H1 (cell line): Measurements from ENCODE around the gene SUOX. TPM values are rescaled to one million over a fixed set of nuclear protein-coding genes. Genes with fewer than 3 reads are reported as not detected.

Experiments used
- CTCF ChIA-PET: fragments of 300-600 bp; sonication (Branson Sonifier 250); formaldehyde crosslinking; loops from one replicate; lab custom pipeline; 2021; ENCODE audit not compliant: partially characterized antibody; lab: Charles Lee
- POLR2A ChIA-PET: fragments of 300-600 bp; sonication (Branson Sonifier 250); formaldehyde crosslinking; loops from one replicate; lab custom pipeline; 2021; ENCODE audit warnings: inconsistent platforms; ENCODE audit not compliant: partially characterized antibody; lab: Charles Lee
- DNase-seq, 2 experiments: peaks; one replicate each; pipeline versions ENCODE4 v3.0.0 to v3.0.0-alpha.2; 2010 to 2022; ENCODE audit warnings: low spot score in 2 of 2, low read depth in 1 of 2, mixed read lengths in 1 of 2
- FAIRE-seq: peaks from 2 replicates; lab custom pipeline; 2011; peaks lifted over from hg19 to GRCh38; lab: Jason Lieb, UNC
- H2AFZ ChIP-seq: 2 replicates; pipeline ENCODE4 v1.8.1; 2012; ENCODE audit warnings: low read length, inconsistent platforms
- H2AK5ac ChIP-seq: 2 replicates; pipeline ENCODE4 v1.6.1; 2013; ENCODE audit warnings: low read depth, low read length
- H2BK120ac ChIP-seq: replicated peaks from 2 replicates; pipeline ENCODE3; 2013; ENCODE audit warnings: low read depth, low read length, inconsistent platforms
- H2BK12ac ChIP-seq: 2 replicates; pipeline ENCODE4 v1.6.1; 2013; ENCODE audit warnings: low read depth, low read length
- H2BK15ac ChIP-seq: 2 replicates; pipeline ENCODE4 v1.6.1; 2013; ENCODE audit warnings: low read length
- H2BK20ac ChIP-seq: 2 replicates; pipeline ENCODE4 v1.6.1; 2013; ENCODE audit warnings: low read length
- H2BK5ac ChIP-seq: 2 replicates; pipeline ENCODE4 v1.6.1; 2013; ENCODE audit warnings: low read depth, low read length
- H3K14ac ChIP-seq: 2 replicates; pipeline ENCODE4 v1.6.1; 2013; ENCODE audit warnings: inconsistent platforms; ENCODE audit not compliant: insufficient read length
- H3K18ac ChIP-seq: 2 replicates; pipeline ENCODE4 v1.6.1; 2013; ENCODE audit warnings: low read length; ENCODE audit errors: extremely low read depth
- H3K23ac ChIP-seq: 2 replicates; pipeline ENCODE4 v1.6.1; 2013; ENCODE audit warnings: inconsistent platforms; ENCODE audit not compliant: insufficient read length
- H3K23me2 ChIP-seq: 2 replicates; pipeline ENCODE4 v1.6.1; 2013; ENCODE audit warnings: low read depth, low read length
- H3K27ac ChIP-seq: 2 replicates; pipeline ENCODE4 v1.6.1; 2011; ENCODE audit warnings: low read depth, low read length, inconsistent platforms
- H3K27me3 ChIP-seq, 4 experiments: replicated peaks in 1 of 4; 1 replicate in 1 of 4; 2 replicates in 3 of 4; pipeline versions ENCODE4 v1.6.1 to v1.8.1; 2011 to 2013; ENCODE audit warnings: low read length in 3 of 4, mild to moderate bottlenecking in 3 of 4, inconsistent platforms in 2 of 4, mixed read lengths in 2 of 4, moderate library complexity in 1 of 4; ENCODE audit not compliant: control insufficient read depth in 3 of 4, insufficient read depth in 3 of 4; ENCODE audit errors: extremely low read depth in 1 of 4
- H3K36me3 ChIP-seq, 4 experiments: 2 replicates each; pipeline versions ENCODE4 v1.6.1 to v1.8.1; 2011 to 2013; ENCODE audit warnings: mild to moderate bottlenecking in 4 of 4, low read length in 3 of 4, moderate library complexity in 2 of 4, control low read depth in 1 of 4, inconsistent platforms in 1 of 4; ENCODE audit not compliant: insufficient read depth in 4 of 4, control insufficient read depth in 2 of 4
- H3K4ac ChIP-seq: replicated peaks from 2 replicates; pipeline ENCODE3; 2013; ENCODE audit warnings: low read length, low read depth, mixed read lengths, inconsistent platforms; ENCODE audit not compliant: insufficient read length
- H3K4me1 ChIP-seq, 4 experiments: replicated peaks in 1 of 4; 1 replicate in 1 of 4; 2 replicates in 3 of 4; pipeline versions ENCODE4 v1.6.1 to v1.8.1; 2011 to 2013; ENCODE audit warnings: low read length in 3 of 4, inconsistent platforms in 2 of 4, mixed read lengths in 1 of 4; ENCODE audit not compliant: insufficient read depth in 4 of 4, control insufficient read depth in 3 of 4
- H3K4me2 ChIP-seq, 2 experiments: 2 replicates each; pipeline versions ENCODE4 v1.6.1 to v1.8.1; 2011 to 2013; ENCODE audit warnings: low read depth in 2 of 2, low read length in 2 of 2, control low read depth in 1 of 2, inconsistent platforms in 1 of 2, mild to moderate bottlenecking in 1 of 2; ENCODE audit not compliant: insufficient read depth in 1 of 2
- H3K4me3 ChIP-seq, 4 experiments: fragments of 200-600, 300-600 bp in 1 of 4; sonication (generic), shearing (Covaris generic), sonication (Bioruptor Twin) in 1 of 4; 2 replicates each; pipeline versions ENCODE4 v1.5.1 to v1.8.1; 2011 to 2016; ENCODE audit warnings: low read length in 4 of 4, low read depth in 3 of 4, control low read depth in 2 of 4, inconsistent platforms in 2 of 4, mild to moderate bottlenecking in 2 of 4, mixed read lengths in 1 of 4, moderate library complexity in 1 of 4; ENCODE audit not compliant: insufficient read depth in 2 of 4; ENCODE audit errors: extremely low read depth in 1 of 4
- H3K56ac ChIP-seq: replicated peaks from 2 replicates; pipeline ENCODE3; 2013; ENCODE audit warnings: low read depth, mild to moderate bottlenecking, mixed read lengths, low read length, inconsistent platforms; ENCODE audit not compliant: insufficient read length
- H3K79me1 ChIP-seq: 2 replicates; pipeline ENCODE4 v1.6.1; 2013; ENCODE audit warnings: low read depth, low read length, control low read depth
- H3K79me2 ChIP-seq, 2 experiments: 2 replicates each; pipeline versions ENCODE4 v1.6.1 to v1.8.1; 2012 to 2013; ENCODE audit warnings: low read length in 2 of 2, mild to moderate bottlenecking in 2 of 2, inconsistent platforms in 1 of 2; ENCODE audit not compliant: insufficient read depth in 2 of 2, control insufficient read depth in 1 of 2
- H3K9ac ChIP-seq, 4 experiments: replicated peaks in 1 of 4; 1 replicate in 1 of 4; 2 replicates in 3 of 4; pipeline versions ENCODE4 v1.6.1 to v1.8.1; 2011 to 2013; ENCODE audit warnings: low read depth in 3 of 4, low read length in 3 of 4, control low read depth in 2 of 4, mild to moderate bottlenecking in 2 of 4, moderate library complexity in 2 of 4, inconsistent platforms in 1 of 4; ENCODE audit errors: extremely low read depth in 1 of 4
- H3K9me3 ChIP-seq, 2 experiments: 2 replicates each; pipeline versions ENCODE4 v1.6.1 to v1.8.1; 2012 to 2013; ENCODE audit warnings: mild to moderate bottlenecking in 2 of 2, moderate library complexity in 2 of 2, control low read depth in 1 of 2, inconsistent platforms in 1 of 2, low read depth in 1 of 2, low read length in 1 of 2, mixed read lengths in 1 of 2; ENCODE audit not compliant: insufficient read depth in 2 of 2
- H4K20me1 ChIP-seq, 2 experiments: replicated peaks in 1 of 2; 2 replicates each; pipeline versions ENCODE3 to v1.8.1; 2011 to 2013; ENCODE audit warnings: inconsistent platforms in 2 of 2, low read length in 2 of 2, mild to moderate bottlenecking in 1 of 2; ENCODE audit not compliant: insufficient read depth in 2 of 2, control insufficient read depth in 1 of 2
- H4K5ac ChIP-seq: 2 replicates; pipeline ENCODE4 v1.6.1; 2013; ENCODE audit warnings: low read length, low read depth, mixed read lengths, inconsistent platforms; ENCODE audit not compliant: insufficient read length
- H4K8ac ChIP-seq: 2 replicates; pipeline ENCODE4 v1.8.0; 2013; ENCODE audit warnings: mild to moderate bottlenecking, moderate library complexity, low read length, inconsistent platforms; ENCODE audit not compliant: insufficient read depth; ENCODE audit errors: extremely low read depth
- H4K91ac ChIP-seq: replicated peaks from 2 replicates; pipeline ENCODE3; 2013; ENCODE audit warnings: low read length, mixed read lengths, inconsistent platforms; ENCODE audit not compliant: insufficient read length
- JUND ChIP-seq: IDR thresholded peaks from 2 replicates; pipeline ENCODE4 v1.6.1; 2011; ENCODE audit warnings: mild to moderate bottlenecking, improper control_type of control experiment, low read length
- NRF1 ChIP-seq: IDR thresholded peaks from 2 replicates; pipeline ENCODE4 v1.6.1; 2011; ENCODE audit warnings: mild to moderate bottlenecking, low read depth, low read length, improper control_type of control experiment
- YY1 ChIP-seq: IDR thresholded peaks from 2 replicates; pipeline ENCODE4 v1.6.1; 2011; ENCODE audit warnings: low read depth, mild to moderate bottlenecking, low read length
- WGBS, 2 experiments: shearing (Covaris generic) in 1 of 2; methylation state at CpG; one replicate each; pipeline versions ENCODE4 v1.1.6 to v1.1.7; 2013 to 2015; ENCODE audit warnings: low lambda C conversion rate in 2 of 2, mixed read lengths in 2 of 2, inconsistent platforms in 1 of 2, low coverage in 1 of 2, missing lambda C conversion rate in 1 of 2; ENCODE audit not compliant: insufficient replicate concordance in 2 of 2, insufficient coverage in 1 of 2, insufficient read length in 1 of 2; ENCODE audit errors: extremely low coverage in 1 of 2, missing lambda C conversion rate in 1 of 2; 5-methylcytosine and 5-hydroxymethylcytosine counted together
- polyA plus RNA-seq, 7 experiments: library from polyadenylated mRNA; depleted of rRNA in 3 of 7; stranded (reverse) in 5 of 7; unstranded in 2 of 7; fragments of >200 nt in 5 of 7; fragments of 200-250 nt in 2 of 7; gene quantifications; 1 replicate in 5 of 7; 2 replicates in 1 of 7; 4 replicates in 1 of 7; pipeline versions ENCODE4 v1.2.1 to v1.2.3, GENCODE V29; 2011 to 2013; ENCODE audit warnings: missing spikeins in 2 of 7, mixed read lengths in 2 of 7
- total RNA-seq: library from RNA; stranded (reverse); fragmentation: NEBNext Ultra II Directional; extraction: Animal tissue kit (Norgen Biotek cat#: 25700); gene quantifications from 2 replicates; pipeline ENCODE4 v1.2.1, GENCODE V29; 2021
- TF ChIP-seq, protein P1 (sequence below), 3 experiments: IDR thresholded peaks; 1 replicate in 2 of 3; 2 replicates in 1 of 3; pipeline versions ENCODE4 v1.5.1 to v1.6.1; 2011; ENCODE audit warnings: low read length in 3 of 3, mild to moderate bottlenecking in 3 of 3, inconsistent platforms in 2 of 3, low read depth in 1 of 3, moderate library complexity in 1 of 3; ENCODE audit not compliant: insufficient read depth in 1 of 3; ENCODE audit errors: control extremely low read depth in 1 of 3

Gene SUOX
- total and polyA plus RNA-seq, 2 of the 8 experiments (the other 6 are each of a cell fraction or from before 2014, with no cell fraction given): 22.5 to 31.3 TPM

DNA sequence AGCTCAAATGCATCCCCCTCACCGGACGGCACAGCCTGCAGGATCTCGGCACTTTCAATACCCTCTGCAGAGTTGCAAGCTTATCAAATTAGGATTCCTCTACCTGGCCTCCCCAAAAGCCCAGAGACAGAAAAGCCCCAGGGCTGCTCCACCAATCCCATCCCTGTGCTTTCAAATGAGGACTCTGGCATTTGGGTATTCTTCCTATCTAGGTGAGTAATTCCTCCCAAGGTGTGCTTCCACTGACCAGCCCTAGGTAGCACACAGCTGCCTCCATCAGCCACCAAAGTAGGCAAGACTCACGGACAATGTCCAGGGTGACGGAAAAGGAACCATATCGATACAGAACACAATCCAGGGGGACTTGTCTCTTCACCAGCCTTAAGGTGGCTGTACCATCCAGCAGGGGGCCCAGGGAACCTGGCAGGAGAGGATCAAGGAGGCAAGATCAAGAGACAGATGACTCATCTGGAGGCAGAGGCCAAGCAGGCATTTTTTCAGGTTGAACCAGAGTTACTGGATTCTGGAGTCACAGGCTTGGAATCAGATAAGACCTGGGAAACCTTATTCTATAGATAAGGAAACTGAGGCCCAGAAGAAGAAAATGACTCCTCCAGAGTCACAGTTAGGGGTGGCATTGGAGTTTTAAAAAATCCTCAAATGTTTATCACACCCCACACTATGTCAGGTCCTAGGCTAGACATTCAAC lies 41.1 kb upstream of the SUOX start:
- Histone ChIP-seq H3K4me3 (no peak overlapping the region), H3K18ac (no peak overlapping the region), H4K91ac (no peak overlapping the region), H3K4me2 (no peak overlapping the region), H3K4ac (no peak overlapping the region), H3K23ac (no peak overlapping the region), H3K56ac (no peak overlapping the region), H2BK5ac (no peak overlapping the region), H3K23me2 (no peaks in the 10 kb centered on the region), H3K9me3 (no peaks in the 10 kb centered on the region), H4K20me1 (peaks cover 0 to 1% of the 10 kb centered on the region in 2 experiments), H3K36me3 (peaks cover 13 to 63% (median 39%) of the 10 kb centered on the region in 4 experiments; a peak in 7 of 8 replicates), H3K27me3 (no peaks in the 10 kb centered on the region), H2BK120ac (no peak overlapping the region), H2BK15ac (no peak overlapping the region), H4K5ac (no peak overlapping the region), H3K79me2 (no peaks in the 10 kb centered on the region), H2AFZ (no peak overlapping the region), H3K14ac (no peak overlapping the region), H2BK20ac (no peak overlapping the region)
- CTCF ChIA-PET: interaction anchor here (0.7 to 2.1 kb wide), 8 partner anchors 13 to 175 kb away, joined by 3 to 7 read pairs (median 3); partner anchors contain the start of gene SUOX
- 95% methylated on average over 5 of the region's 6 CpGs; no CpG with 5 or more reads in 1 of the 2 experiments for WGBS, 2 experiments
- FAIRE-seq: no peak
- no peak for DNase-seq
- TF ChIP-seq JUND: peak; percentile 48; the same call in 1 of the 2 replicates
- no peak for TF ChIP-seq YY1
- TF ChIP-seq, protein P1, sequence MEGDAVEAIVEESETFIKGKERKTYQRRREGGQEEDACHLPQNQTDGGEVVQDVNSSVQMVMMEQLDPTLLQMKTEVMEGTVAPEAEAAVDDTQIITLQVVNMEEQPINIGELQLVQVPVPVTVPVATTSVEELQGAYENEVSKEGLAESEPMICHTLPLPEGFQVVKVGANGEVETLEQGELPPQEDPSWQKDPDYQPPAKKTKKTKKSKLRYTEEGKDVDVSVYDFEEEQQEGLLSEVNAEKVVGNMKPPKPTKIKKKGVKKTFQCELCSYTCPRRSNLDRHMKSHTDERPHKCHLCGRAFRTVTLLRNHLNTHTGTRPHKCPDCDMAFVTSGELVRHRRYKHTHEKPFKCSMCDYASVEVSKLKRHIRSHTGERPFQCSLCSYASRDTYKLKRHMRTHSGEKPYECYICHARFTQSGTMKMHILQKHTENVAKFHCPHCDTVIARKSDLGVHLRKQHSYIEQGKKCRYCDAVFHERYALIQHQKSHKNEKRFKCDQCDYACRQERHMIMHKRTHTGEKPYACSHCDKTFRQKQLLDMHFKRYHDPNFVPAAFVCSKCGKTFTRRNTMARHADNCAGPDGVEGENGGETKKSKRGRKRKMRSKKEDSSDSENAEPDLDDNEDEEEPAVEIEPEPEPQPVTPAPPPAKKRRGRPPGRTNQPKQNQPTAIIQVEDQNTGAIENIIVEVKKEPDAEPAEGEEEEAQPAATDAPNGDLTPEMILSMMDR (IDR thresholded peaks at IDR 0.05; ENCODE audit: control extremely low read depth in 1 of 3, insufficient read depth in 1 of 3, low read depth in 1 of 3, low read length in 3 of 3): peak in 1 of 3 experiments; percentile 9; a peak in 1 of 4 replicates
- no peak for TF ChIP-seq NRF1
- TF ChIP-seq, all 59 proteins: peak for 2
- Histone ChIP-seq H2BK12ac (no peak overlapping the region), H4K8ac (no peak overlapping the region), H3K79me1 (no peaks in the 10 kb centered on the region), H3K4me1 (no peaks in the 10 kb centered on the region), H2AK5ac (no peak overlapping the region), H3K9ac (no peak overlapping the region; a peak in 1 of 7 replicates), H3K27ac (no peak overlapping the region)
- POLR2A ChIA-PET: interaction anchor here (0.6 to 2.5 kb wide), 7 partner anchors 8 to 138 kb away, joined by 3 to 7 read pairs (median 4); partner anchors contain the start of genes ORMDL2, PMEL and SARNP
